HEK293 (cell line): Measurements from ENCODE around the gene TNS4.

ENCODE experiments used
- CTCF ChIA-PET: fragments of 350-600 bp; formaldehyde crosslinking; extraction: SDS; loops from one replicate; lab custom pipeline; 2021; ENCODE audit warnings: antibody characterized with exemption; lab: Yijun Ruan, JAX
- POLR2A ChIA-PET: fragments of 300-600 bp; formaldehyde crosslinking; extraction: SDS; loops from one replicate; lab custom pipeline; 2020; ENCODE audit warnings: antibody characterized with exemption, inconsistent platforms; lab: Yijun Ruan, JAX
- H3K27ac ChIP-seq: fragments of 200-500 bp; sonication (Bioruptor generic); 2 replicates; pipeline ENCODE4 v1.5.1; 2014; ENCODE audit warnings: low read depth, low read length, control low read depth, inconsistent platforms; ENCODE audit errors: extremely low read depth
- H3K36me3 ChIP-seq, 2 experiments: fragments of 200-500 bp in 1 of 2; sonication (Bioruptor generic) in 1 of 2; 1 replicate in 1 of 2; 2 replicates in 1 of 2; pipeline ENCODE4 v1.5.1; 2014 to 2017; ENCODE audit warnings: inconsistent platforms in 2 of 2, low read length in 2 of 2; ENCODE audit not compliant: control insufficient read depth in 2 of 2, insufficient read depth in 1 of 2
- H3K4me1 ChIP-seq: fragments of 200-500 bp; sonication (Bioruptor generic); 2 replicates; pipeline ENCODE4 v1.5.1; 2014; ENCODE audit warnings: mild to moderate bottlenecking, low read length, inconsistent platforms; ENCODE audit not compliant: control insufficient read depth, insufficient read depth
- H3K4me3 ChIP-seq: 2 replicates; pipeline ENCODE4 v1.5.1; 2011; ENCODE audit warnings: low read depth, mild to moderate bottlenecking, control low read depth, low read length, moderate library complexity
- H3K9me3 ChIP-seq: fragments of 200-500 bp; sonication (Bioruptor generic); 2 replicates; pipeline ENCODE4 v1.5.1; 2014; ENCODE audit warnings: low read depth, low read length, inconsistent platforms; ENCODE audit not compliant: control insufficient read depth, insufficient read depth
- HIC1 ChIP-seq: fragments of 450-650 bp; formaldehyde crosslinking; IDR thresholded peaks from 2 replicates; pipeline ENCODE4 v1.5.1; 2016; ENCODE audit warnings: missing biosample characterization, missing genetic modification characterization
- YY2 ChIP-seq: fragments of 450-650 bp; formaldehyde crosslinking; IDR thresholded peaks from 2 replicates; pipeline ENCODE4 v1.5.1; 2016; ENCODE audit warnings: missing biosample characterization, missing genetic modification characterization
- ZNF366 ChIP-seq: fragments of 450-650 bp; formaldehyde crosslinking; conservative IDR thresholded peaks from 2 replicates; pipeline ENCODE4 v1.5.1; 2016; ENCODE audit warnings: missing biosample characterization, missing genetic modification characterization
- TF ChIP-seq, protein P1 (sequence below): fragments of 450-650 bp; formaldehyde crosslinking; IDR thresholded peaks from 2 replicates; pipeline ENCODE4 v1.5.1; 2017; ENCODE audit warnings: missing biosample characterization, missing genetic modification characterization
- TF ChIP-seq, protein P2 (sequence below): fragments of 450-650 bp; formaldehyde crosslinking; IDR thresholded peaks from 2 replicates; pipeline ENCODE4 v1.5.1; 2016; ENCODE audit warnings: missing biosample characterization, missing genetic modification characterization

TNS4 gene

GRCh38 chr17:40430272-40431230 is 70.9 kb downstream of the TNS4 start (continued):
- TF ChIP-seq, protein P1, sequence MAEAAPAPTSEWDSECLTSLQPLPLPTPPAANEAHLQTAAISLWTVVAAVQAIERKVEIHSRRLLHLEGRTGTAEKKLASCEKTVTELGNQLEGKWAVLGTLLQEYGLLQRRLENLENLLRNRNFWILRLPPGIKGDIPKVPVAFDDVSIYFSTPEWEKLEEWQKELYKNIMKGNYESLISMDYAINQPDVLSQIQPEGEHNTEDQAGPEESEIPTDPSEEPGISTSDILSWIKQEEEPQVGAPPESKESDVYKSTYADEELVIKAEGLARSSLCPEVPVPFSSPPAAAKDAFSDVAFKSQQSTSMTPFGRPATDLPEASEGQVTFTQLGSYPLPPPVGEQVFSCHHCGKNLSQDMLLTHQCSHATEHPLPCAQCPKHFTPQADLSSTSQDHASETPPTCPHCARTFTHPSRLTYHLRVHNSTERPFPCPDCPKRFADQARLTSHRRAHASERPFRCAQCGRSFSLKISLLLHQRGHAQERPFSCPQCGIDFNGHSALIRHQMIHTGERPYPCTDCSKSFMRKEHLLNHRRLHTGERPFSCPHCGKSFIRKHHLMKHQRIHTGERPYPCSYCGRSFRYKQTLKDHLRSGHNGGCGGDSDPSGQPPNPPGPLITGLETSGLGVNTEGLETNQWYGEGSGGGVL, result no peak
- TF ChIP-seq, protein P2, sequence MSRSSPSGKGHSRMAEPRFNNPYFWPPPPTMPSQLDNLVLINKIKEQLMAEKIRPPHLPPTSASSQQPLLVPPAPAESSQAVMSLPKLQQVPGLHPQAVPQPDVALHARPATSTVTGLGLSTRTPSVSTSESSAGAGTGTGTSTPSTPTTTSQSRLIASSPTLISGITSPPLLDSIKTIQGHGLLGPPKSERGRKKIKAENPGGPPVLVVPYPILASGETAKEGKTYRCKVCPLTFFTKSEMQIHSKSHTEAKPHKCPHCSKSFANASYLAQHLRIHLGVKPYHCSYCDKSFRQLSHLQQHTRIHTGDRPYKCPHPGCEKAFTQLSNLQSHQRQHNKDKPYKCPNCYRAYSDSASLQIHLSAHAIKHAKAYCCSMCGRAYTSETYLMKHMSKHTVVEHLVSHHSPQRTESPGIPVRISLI (tag by site-specific recombination), result no peak
- TF ChIP-seq ZNF366, result no peak

DNA sequence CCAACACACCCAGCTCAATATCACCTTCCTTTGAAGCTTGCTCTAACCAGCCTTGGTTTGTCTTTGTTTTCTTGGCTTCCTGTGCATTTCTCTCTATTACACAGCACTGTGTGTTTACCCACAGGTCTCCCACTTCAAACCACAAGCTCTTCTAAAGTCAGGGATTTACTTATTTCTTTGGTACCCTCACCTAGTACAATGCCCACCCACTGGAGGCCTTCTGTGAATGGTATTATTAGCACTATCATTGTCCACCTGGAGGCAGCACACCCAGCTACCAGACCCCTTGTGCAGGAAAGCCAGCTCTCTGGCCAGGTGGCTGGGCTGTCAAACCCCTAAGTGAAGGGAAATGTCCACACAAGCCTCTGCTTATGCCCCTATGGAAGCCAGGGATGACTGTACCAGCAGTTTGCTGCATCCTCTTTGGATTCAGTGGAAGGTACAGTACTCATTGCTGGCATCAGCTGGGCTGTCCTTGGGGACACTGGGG is 74.4 kb downstream of the TNS4 start:
- ChIA-PET POLR2A (interaction anchor here (1.7 kb wide), 1 partner anchor 9 kb away, joined by 12 read pairs; the partner anchor contains the start of gene TOP2A), CTCF (interaction anchor here (0.7 to 2.6 kb wide), 14 partner anchors 9 to 134 kb away, joined by 3 to 8 read pairs (median 4); partner anchors contain the start of gene TOP2A)
- H3K9me3 ChIP-seq, result no peaks in the 10 kb centered on the region
- no peak overlapping the region for H3K27ac ChIP-seq
- TF ChIP-seq HIC1 (tag by site-specific recombination) (no peak), YY2 (tag by site-specific recombination) (no peak)
- no peak overlapping the region for H3K4me3 ChIP-seq
- H3K4me1 ChIP-seq, result peaks cover 8% of the 10 kb centered on the region
- H3K36me3 ChIP-seq, result no peaks in the 10 kb centered on the region
